Stimulated activated CD8-positive, alpha-beta memory T cell treated with anti-CD3 and anti-CD28 coated beads, Interleukin-12 subunit alpha, Interleukin-12 subunit beta, amount 100 ng/mL, for 4 hours (primary cell): ENCODE measurements around the gene NAA35.

Experiments
- DNase-seq: peaks from one replicate; pipeline ENCODE4 v3.0.0-alpha.2; 2020; ENCODE audit warnings: low read depth

NAA35 gene

GRCh38 chr9:86062845-86063693 is 122.1 kb downstream of the NAA35 start:
- no peak for DNase-seq

- DNase-seq, result no peak
Observed at GRCh38 chr9:86064220-86064619, 123.3 kb downstream of the NAA35 start.

GRCh38 chr9:86069206-86069869 is 128.4 kb downstream of the NAA35 start:
- DNase-seq, result no peak
